HG03095 (cell line): Measurements from ENCODE around the gene MYEF2.

ENCODE experiments used
- ATAC-seq: cut with Tn5 transposase; IDR thresholded peaks from one replicate; pipeline ENCODE4 v1.9.1; 2021; ENCODE audit warnings: moderate library complexity; ENCODE audit not compliant: unreplicated experiment

MYEF2 gene

GRCh38 chr15:48177766-48178647 is at the start of gene MYEF2:
TSS of gene MYEF2 (minus strand) at chr15:48178295. CDS start at chr15:48178237, 58 bp downstream.
- ATAC-seq = peak; percentile 79

- no peak for ATAC-seq
Measured at GRCh38 chr15:48225771-48226170, 47.7 kb upstream of the MYEF2 start.

- ATAC-seq = no peak
Measured at GRCh38 chr15:48222627-48223026, 44.5 kb upstream of the MYEF2 start.

GRCh38 chr15:48221885-48222284 is 43.8 kb upstream of the MYEF2 start:
- no peak for ATAC-seq

DNA sequence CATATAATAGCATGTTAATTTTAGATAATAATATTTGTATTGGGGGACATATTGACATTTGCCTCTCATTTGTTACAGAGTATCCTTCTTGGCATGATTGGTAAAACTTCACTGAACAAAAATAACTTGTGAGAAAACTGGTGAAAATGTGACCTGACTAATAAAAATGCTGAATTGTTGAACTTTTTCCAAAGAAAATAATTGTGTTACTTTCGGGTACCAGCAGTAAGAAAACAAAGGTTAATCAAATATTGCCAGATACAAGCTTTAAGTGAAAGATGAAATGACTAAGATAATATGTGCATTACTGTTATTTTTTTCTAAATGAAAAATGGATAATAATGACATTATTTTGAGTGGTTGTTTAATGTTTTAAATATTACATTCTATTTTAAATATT is 43.2 kb upstream of the MYEF2 start:
- no peak for ATAC-seq

DNA sequence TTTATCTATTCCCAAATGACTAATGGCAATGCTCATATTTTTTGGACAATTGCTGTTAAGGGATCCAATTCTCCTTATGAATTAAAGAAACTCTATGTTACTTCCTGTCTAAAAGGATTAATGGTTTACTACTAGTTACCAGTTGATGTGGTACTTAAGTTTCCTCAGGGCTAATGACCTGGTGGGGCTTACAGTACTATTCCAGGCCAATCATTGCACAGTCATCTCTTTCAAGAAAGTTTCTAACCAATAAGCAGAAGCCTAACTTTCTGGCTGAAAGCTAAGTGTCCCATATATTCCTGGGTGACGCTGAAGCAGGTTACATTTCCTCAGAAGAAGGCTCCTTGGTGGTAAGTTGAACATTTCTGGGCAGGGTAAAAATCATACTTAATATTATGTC is 27.9 kb upstream of the MYEF2 start, which contains the start of gene SLC12A1:
SLC12A1 (plus strand) TSS at position 322 of the 400 bp plus-strand sequence. CDS start 1,418 bp downstream, outside the sequence.
- no peak for ATAC-seq

DNA sequence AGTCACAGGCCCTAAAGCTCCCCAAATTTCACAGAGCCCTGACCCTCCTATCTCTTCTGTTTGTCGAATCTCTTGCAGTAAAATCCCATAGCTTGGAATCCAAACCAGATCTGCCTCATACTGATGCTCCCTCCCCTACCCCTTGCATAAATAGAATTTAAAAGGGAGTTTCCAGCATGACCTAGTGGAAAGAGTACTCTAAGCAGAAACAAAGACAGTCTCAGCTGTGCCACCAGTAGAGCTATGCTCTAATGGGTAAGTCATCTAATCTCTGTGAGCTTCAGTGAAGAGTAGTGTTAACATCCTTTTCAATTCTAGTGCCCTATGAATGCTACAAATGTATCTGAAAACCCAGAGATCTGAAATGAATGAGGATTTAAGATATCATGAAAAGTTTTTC is 24.0 kb upstream of the MYEF2 start:
- ATAC-seq = no peak

GRCh38 chr15:48191574-48192225 is 13.6 kb upstream of the MYEF2 start, which contains the start of gene CTXN2:
TSS of gene CTXN2 (plus strand) at chr15:48191665. CDS start at chr15:48201301, 9,636 bp downstream.
- ATAC-seq = no peak

DNA sequence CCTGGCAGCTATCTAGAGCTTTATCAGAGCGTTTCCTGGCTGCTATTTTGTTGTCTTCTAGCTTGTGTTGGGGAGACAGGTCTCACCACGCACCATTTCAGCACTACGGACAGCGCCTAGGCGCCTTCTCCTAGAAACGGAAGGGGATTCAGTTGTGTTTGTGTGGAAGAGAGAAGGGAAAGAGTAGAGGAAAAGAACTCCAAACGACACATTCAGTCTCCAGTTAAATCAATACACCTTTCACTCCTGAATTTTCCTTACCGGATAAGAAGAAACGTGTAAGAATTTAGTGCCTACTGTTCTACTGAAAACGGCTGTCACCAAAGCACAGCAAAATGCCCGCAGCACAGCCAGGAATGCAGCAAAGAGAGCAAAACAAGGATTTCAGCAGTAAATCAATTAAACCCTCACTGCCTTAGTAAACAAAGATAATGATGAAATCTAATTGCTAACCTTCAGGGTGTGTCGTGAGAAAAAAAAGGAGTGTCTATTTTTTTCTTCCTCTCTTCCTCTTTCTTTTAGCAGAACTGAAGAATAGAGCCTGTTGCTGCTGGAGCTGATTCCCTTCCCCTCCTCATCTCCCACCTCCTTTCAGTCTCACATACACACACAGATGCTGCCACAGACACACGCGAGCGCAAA is 13.0 kb upstream of the MYEF2 start:
- no peak for ATAC-seq

DNA sequence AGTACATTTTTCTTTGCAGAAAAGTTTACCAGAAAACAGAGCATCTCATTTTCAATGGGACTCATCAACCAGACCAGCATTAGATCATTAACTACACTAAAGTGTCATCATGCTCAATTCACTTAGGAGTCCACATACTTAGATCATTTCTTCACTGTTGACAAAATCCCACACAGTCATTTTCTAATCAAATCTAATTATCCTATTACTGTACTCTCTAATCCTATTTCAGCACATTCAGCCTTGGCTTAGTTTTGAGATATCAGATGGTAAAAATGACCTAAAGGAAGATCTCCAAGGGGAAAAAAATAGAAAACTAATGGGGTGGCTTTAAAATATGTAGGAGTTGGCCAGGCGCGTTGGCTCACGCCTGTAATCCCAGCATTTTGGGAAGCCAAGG is 8.2 kb upstream of the MYEF2 start:
- ATAC-seq = no peak

DNA sequence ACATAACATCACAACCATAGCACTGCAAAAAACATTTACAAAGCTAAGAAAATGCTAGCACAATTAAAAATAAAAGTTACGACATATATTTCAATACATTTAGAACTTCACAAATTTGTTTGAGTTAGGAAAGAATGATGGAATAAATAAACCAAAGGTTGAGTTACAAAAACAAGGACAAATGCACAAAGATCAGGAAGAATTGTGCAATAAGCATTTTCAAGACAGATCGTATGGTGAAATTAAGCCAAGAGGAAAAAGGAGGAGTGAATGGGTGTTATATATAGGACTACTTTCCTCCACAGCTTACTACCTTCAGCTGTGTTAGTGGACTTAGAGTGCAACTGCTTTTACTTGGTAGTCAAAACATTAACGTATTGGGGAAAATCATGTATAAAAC is 7.4 kb upstream of the MYEF2 start:
- ATAC-seq = no peak

GRCh38 chr15:48182749-48183148 is 4.7 kb upstream of the MYEF2 start:
- ATAC-seq = no peak

DNA sequence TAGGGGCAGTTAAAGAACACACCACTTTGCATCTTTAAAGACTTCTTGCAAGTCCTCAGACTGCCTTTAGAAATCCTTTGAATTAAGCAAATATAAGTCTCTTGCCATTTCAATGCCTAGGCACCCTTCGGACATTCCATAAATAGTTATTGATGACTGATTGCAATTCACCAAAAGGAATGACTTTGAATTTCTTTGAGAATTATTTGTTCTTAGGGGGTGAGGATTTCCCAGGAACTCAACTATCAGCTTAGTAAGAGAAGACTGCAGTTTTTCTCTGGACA is 495 bp upstream of the MYEF2 start:
- no peak for ATAC-seq

- peak; percentile 66 for ATAC-seq
Measured at GRCh38 chr15:48177383-48177765, 721 bp downstream of the MYEF2 start.

- no peak for ATAC-seq
Measured at GRCh38 chr15:48176957-48177356, 1.1 kb downstream of the MYEF2 start.

- no peak for ATAC-seq
Measured at GRCh38 chr15:48176112-48176511, 2.0 kb downstream of the MYEF2 start.

DNA sequence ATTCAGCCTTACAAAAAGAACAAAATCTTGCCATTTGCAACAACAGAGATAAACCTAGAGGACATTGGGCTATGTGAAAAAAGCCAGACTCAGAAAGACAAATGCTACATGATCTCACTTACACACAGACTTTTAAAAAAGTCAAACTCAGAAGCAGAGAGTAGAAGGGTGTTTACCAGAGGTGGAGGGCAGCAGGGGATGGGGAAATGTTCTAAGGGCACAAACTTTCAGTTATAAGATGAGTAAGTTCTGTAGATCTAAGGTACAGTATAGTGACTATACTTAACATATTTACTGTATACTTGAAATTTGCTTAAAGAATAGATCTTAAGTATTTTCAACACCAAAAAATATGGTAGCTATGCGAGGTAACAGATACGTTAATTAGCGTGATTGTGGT is 3.0 kb downstream of the MYEF2 start:
- ATAC-seq = no peak

DNA sequence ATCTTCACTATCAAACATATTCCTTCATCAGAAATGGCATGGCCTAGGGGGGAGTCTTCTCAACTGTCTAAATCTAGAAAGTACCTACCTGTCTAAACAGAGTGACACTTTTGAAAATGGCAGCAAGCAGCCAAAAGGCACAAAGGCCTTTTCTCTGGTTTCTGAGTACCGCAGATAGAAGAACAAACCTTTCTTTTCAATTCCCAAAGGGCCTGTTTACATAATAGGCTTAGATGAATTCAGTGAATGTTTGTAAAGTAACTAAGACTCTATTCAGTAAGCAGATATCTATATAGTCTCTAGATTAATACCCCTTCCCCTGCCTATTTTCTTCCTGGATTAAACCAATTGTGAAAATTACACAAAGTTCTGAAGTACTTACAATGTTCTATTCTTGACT is 7.1 kb downstream of the MYEF2 start:
- ATAC-seq = no peak

- no peak for ATAC-seq
Measured at GRCh38 chr15:48168616-48169015, 9.5 kb downstream of the MYEF2 start.

- no peak for ATAC-seq
Measured at GRCh38 chr15:48153526-48153925, 24.6 kb downstream of the MYEF2 start.

- no peak for ATAC-seq
Measured at GRCh38 chr15:48149858-48150257, 28.2 kb downstream of the MYEF2 start.

- ATAC-seq = no peak
Measured at GRCh38 chr15:48147358-48147757, 30.7 kb downstream of the MYEF2 start.
